Measurements from ENCODE around the gene CHTOP.

CHTOP gene

DNA sequence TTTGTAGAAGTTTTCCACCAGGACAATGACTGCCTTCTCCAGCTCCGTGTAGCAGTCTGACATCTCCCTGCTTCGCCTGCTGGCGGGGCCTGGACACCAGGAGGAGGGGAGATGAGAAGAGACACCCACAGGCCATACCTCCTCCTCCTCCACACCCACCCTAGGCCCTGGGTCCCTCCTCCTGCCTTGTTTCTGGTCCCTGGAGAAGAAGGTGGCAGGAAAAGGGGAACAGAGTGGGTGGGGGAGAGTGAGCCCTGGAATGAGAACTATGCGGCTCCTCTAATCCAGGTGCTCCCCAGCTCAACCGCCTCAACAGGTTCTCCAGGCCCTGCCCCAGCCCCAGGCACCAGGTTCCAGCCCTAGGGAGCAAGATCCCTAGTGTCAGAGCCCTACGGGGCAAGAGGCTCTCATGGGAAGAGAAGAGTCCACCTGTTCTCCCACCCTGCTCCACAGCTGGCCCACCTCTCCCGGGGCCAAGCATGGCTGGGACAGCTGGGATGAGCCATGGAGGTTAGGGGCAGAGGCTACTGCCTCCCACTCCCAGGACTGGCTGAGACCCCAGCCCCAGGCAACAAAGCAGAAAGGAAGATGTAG lies 25.7 kb upstream of the CHTOP start:
- Mint-ChIP-seq H3K4me3 (no peak overlapping the region), H3K27ac (no peak overlapping the region), H3K36me3 (no peaks in the 10 kb centered on the region), H3K4me1 (no peaks in the 10 kb centered on the region), H3K9me3 (no peaks in the 10 kb centered on the region), H3K27me3 (peaks cover 27% of the 10 kb centered on the region)
- no peak for DNase-seq
- CTCF ChIA-PET: interaction anchor here (1.0 to 2.0 kb wide), 2 partner anchors 36 to 98 kb away, joined by 3 to 4 read pairs; no protein-coding TSS in a partner anchor

DNA sequence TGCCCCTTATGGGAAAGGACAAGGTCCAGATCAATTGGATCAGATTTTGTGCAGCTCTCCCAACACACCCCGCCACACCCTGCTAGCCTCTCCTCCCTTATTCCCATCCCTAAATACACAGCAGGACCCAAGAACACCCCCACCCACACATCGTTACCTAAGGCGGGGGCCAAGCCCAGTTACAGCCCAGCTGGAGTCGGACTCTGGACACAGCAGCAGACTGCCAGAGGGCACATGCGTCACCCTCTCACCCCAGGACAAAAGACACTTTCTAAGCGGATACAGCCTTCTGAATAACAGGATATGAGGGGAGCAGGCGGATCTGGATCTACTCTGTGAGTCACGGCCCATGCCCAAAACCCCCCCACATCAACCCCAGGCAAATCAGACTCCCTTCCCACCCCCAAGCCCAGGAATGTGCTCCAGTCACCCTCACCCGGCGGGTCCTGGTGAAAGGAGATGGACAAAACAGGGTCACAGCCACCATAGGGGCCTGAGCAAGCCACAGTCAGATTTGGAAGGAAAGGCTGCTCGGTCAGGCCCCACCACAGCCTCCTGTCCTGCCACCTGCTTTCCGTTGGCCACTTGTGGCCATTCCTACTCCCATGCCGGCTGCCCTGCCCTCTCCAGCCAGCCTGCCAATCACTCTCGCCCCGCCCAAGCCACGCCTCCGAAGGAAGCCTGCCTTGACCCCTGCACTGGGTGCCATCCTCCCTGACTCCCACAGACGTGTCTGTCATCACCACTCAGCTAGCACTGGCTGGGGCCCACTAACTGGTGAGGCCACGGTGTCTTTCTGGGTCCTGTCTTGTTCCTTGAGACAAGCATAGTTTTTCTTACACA lies 24.9 kb upstream of the CHTOP start:
- Mint-ChIP-seq H3K27me3 (peaks cover 30% of the 10 kb centered on the region), H3K9me3 (no peaks in the 10 kb centered on the region), H3K4me1 (no peaks in the 10 kb centered on the region), H3K36me3 (no peaks in the 10 kb centered on the region), H3K4me3 (no peak overlapping the region), H3K27ac (no peak overlapping the region)
- no peak for DNase-seq
- CTCF ChIA-PET: interaction anchor here (1.0 kb wide), 1 partner anchor 37 kb away, joined by 3 read pairs; no protein-coding TSS in a partner anchor

DNA sequence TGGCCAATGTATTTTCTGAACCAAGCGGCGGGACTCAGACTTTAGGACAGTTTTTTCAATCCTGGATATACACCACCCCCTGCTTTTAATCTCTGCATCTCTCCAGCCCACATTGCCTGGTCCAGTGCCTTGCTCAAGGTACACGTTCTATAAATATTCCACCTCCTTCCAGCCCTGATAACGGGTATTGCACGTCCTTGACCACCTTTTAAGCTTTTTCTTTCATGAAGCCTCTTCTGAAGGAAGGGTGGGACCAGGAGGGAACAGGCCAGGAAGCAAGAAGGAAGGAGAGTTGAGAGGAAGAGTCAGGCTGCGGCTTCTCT lies 24.3 kb upstream of the CHTOP start:
- H3K36me3 Mint-ChIP-seq: no peaks in the 10 kb centered on the region
- peaks cover 30% of the 10 kb centered on the region for H3K27me3 Mint-ChIP-seq
- no peaks in the 10 kb centered on the region for H3K9me3 Mint-ChIP-seq
- H3K4me1 Mint-ChIP-seq: no peaks in the 10 kb centered on the region
- no peak overlapping the region for H3K4me3 Mint-ChIP-seq
- DNase-seq: no peak
- CTCF ChIA-PET: no interaction called here
- no peak overlapping the region for H3K27ac Mint-ChIP-seq

DNA sequence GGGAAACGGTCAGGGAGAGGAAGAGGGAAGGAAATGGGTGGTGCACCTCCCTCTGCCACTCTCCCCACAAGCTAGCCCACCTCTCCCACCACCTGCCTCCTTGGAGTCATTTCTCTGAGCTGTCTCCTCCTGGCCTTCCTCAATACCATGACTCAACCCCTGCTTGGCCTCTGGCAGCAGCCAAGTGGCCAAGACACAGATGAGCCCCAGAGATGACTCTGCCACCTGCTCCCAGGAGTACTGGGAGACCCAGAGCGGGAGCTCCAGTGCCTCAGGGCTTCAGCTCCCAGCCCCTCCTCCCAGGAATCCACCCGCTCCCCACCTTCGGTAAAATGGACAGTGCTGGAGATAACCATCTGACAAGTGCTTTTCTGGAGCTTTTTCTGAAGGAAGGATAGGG lies 23.5 kb upstream of the CHTOP start:
- no peak overlapping the region for H3K27ac Mint-ChIP-seq
- H3K27me3 Mint-ChIP-seq: peaks cover 30% of the 10 kb centered on the region
- H3K4me1 Mint-ChIP-seq: no peaks in the 10 kb centered on the region
- DNase-seq: no peak
- CTCF ChIA-PET: interaction anchor here (1.0 kb wide), 1 partner anchor 12 kb away, joined by 3 read pairs; no protein-coding TSS in a partner anchor
- H3K36me3 Mint-ChIP-seq: no peaks in the 10 kb centered on the region
- no peak overlapping the region for H3K4me3 Mint-ChIP-seq
- H3K9me3 Mint-ChIP-seq: no peaks in the 10 kb centered on the region

DNA sequence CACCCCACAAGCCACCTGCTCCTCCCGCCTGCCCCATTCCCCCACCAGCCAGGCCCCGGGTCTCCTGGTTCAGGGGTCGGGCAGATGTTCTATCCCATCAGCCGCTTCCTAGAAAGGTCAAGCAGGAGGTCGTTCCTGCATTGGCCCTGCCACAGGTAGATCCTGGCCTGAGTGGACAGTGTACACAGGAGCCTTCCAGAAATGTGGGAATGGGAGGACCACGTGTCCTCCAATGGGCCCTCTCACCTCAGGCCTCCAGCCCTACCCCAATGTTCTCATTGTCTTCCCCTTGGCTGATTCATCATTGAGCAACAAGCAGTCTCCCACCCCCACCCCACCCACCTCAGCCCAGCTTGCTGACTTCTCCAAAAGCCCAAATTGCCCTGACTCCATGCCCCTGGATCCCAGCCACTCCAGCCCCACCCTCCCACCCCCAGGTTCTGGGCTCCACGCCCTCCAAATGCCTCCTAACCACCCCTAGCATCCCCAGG lies 23.0 kb upstream of the CHTOP start:
- no peak for DNase-seq
- peaks cover 32% of the 10 kb centered on the region for H3K27me3 Mint-ChIP-seq
- no peak overlapping the region for H3K27ac Mint-ChIP-seq
- no peaks in the 10 kb centered on the region for H3K4me1 Mint-ChIP-seq
- H3K9me3 Mint-ChIP-seq: no peaks in the 10 kb centered on the region
- CTCF ChIA-PET: interaction anchor here (1.0 kb wide), 1 partner anchor 11 kb away, joined by 3 read pairs; no protein-coding TSS in a partner anchor
- H3K36me3 Mint-ChIP-seq: no peaks in the 10 kb centered on the region
- H3K4me3 Mint-ChIP-seq: no peak overlapping the region

DNA sequence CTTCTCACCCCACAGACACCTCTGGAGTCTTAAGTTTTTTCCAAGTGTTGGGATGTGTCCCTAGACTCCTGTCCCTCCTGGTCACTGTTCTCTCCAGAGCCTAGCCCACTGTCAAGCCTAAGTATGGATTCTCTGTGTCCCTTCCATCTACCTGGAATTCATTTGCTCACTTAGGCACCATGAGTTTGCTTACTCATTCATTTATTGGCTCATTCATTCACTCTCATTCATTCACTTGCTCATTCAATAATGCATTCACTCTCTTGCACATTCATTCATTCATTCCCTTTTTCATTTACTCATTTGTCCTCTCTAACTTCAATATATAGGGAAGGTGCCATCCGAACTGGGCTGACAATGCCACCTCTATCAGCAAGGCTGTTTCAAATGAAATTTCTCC lies 22.5 kb upstream of the CHTOP start:
- CTCF ChIA-PET: interaction anchor here (0.6 to 1.5 kb wide), 3 partner anchors 11 to 100 kb away, joined by 3 read pairs; partner anchors contain the start of gene S100A13
- no peaks in the 10 kb centered on the region for H3K36me3 Mint-ChIP-seq
- H3K4me3 Mint-ChIP-seq: no peak overlapping the region
- no peak overlapping the region for H3K27ac Mint-ChIP-seq
- no peaks in the 10 kb centered on the region for H3K4me1 Mint-ChIP-seq
- H3K9me3 Mint-ChIP-seq: no peaks in the 10 kb centered on the region
- peaks cover 34% of the 10 kb centered on the region for H3K27me3 Mint-ChIP-seq
- DNase-seq: no peak

DNA sequence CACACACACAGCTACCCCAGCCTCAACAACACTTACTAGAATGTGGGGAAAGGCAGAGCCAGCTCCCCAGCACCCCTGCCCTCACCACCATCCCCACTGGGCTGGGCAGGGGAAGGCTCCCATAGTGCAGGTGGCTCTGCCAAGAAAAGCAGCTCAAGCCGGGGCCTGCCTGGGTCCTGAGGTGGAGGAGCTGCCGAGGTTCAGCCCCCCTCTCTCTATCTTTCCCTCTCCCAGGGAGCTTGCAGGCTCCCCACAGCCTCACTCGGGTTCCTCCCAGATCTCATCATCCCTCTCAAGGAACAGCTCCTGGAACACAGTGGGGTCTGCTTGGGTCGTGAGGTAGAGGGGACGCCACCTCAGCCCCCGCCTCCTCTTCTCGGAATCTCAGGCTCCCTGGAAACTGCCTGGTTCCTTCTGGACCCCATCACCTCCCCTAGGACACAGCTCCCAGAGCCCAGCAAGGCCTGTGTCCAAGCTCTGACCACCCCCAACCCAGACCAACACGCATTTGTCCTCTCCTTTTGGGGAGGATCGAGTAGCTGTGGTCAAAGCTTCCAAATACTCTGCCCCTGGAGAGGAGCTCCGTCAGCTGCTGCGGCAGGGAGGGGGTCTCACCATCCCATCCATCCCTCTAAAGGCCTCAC lies 21.6 kb upstream of the CHTOP start:
- no peak overlapping the region for H3K27ac Mint-ChIP-seq
- no peak overlapping the region for H3K4me3 Mint-ChIP-seq
- CTCF ChIA-PET: interaction anchor here (0.6 to 1.5 kb wide), 2 partner anchors 15 to 101 kb away, joined by 3 read pairs; partner anchors contain the start of gene S100A13
- no peaks in the 10 kb centered on the region for H3K36me3 Mint-ChIP-seq
- H3K9me3 Mint-ChIP-seq: no peaks in the 10 kb centered on the region
- no peaks in the 10 kb centered on the region for H3K4me1 Mint-ChIP-seq
- no peak for DNase-seq
- peaks cover 30% of the 10 kb centered on the region for H3K27me3 Mint-ChIP-seq

DNA sequence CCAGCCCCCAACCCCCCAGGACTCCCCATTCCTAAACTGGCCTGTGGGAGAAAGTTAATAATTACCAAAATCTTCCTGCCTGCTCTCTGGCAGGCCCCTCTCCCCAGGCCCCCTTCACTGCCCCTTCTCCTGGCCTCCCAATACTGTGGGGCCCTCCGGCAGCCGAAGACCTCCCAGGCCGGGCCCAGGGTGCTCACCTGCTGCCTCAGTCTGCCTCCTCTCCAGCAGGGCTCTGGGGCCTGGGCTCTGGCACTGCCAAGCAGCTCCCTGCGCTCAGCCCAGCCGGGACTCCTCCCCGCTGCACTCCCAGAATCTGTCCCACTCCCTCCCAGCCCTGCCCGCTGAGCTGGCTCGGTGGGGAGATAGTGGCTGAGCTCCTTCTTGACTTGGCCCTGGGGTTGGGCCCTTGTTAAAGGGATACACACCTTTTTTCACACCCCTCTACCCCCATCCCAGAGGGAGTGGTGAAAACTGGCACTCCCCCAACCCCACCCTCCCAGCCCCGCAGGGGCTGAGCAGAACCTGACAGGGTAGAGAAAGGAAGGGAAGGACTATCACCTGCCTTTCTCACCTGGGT lies 21.0 kb upstream of the CHTOP start, which contains the start of gene S100A16:
S100A16 (minus strand) TSS at position 383 of the 577 bp plus-strand sequence. CDS start 4,986 bp downstream, outside the sequence.
- peaks cover 30% of the 10 kb centered on the region for H3K27me3 Mint-ChIP-seq
- CTCF ChIA-PET: interaction anchor here (1.5 to 1.9 kb wide), 2 partner anchors 15 to 40 kb away, joined by 3 to 5 read pairs; partner anchors contain the start of gene S100A13
- no peak within 1 kb of the TSS for H3K4me3 Mint-ChIP-seq
- H3K36me3 Mint-ChIP-seq: no peaks in the 10 kb centered on the region
- no peak within 1 kb of the TSS for H3K27ac Mint-ChIP-seq
- DNase-seq: no peak
- no peaks in the 10 kb centered on the region for H3K9me3 Mint-ChIP-seq
- H3K4me1 Mint-ChIP-seq: peaks cover 3% of the 10 kb centered on the region

DNA sequence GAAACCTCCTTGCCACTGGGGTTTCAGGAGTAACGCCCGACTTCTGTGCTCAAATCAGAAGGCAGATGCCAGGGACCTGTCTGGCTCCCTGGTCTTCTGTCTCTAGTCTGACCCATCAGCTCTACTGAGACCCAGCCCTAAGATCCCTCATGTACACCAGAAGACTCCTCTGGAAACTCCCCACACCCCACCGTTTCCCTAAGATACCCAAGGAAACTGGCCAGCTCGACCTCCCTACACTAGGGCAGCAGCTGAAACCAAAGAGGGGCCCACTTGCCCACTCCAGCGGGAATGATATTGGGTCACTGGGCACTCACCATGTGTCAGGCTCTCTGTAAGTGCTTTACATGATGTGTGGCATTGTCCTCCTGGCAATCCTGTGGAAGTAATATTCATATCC lies 20.5 kb upstream of the CHTOP start:
- DNase-seq: no peak
- Mint-ChIP-seq H3K9me3 (no peaks in the 10 kb centered on the region), H3K36me3 (no peaks in the 10 kb centered on the region), H3K4me3 (no peak overlapping the region), H3K4me1 (peaks cover 3% of the 10 kb centered on the region), H3K27ac (no peak overlapping the region), H3K27me3 (peaks cover 30% of the 10 kb centered on the region)
- CTCF ChIA-PET: interaction anchor here (1.9 kb wide), 1 partner anchor 41 kb away, joined by 5 read pairs; no protein-coding TSS in a partner anchor

DNA sequence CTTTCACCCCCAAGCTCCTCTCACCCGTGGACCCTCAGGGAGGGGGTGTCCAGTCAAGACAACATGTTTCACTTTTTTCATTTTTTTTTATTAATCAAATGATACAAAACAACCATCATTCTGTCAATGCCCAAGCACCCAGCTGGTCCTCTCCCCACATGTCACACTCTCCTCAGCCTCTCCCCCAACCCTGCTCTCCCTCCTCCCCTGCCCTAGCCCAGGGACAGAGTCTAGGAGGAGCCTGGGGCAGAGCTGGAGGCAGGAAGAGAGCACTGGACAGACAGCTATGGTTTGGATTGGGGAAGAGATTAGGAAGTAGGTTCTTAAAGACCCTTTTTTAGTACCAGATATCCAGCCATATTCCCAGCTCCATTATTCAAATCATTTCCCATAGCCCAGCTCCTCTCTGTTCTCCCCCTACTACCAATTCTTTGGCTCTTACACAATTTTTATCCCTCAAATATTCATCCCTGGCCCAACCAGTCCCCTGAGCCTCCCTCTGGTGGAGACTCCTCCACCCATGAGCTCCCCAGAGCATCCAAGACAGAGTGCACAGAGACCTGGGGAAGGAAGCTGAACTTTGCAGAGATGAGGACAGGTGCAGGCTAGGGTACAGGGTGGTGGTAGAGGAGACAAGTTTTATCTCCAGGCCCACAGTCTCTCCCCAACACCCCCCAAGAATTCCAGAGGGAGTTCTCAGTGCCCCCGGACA lies 19.5 kb upstream of the CHTOP start:
- H3K4me1 Mint-ChIP-seq: peaks cover 3% of the 10 kb centered on the region
- no peaks in the 10 kb centered on the region for H3K9me3 Mint-ChIP-seq
- CTCF ChIA-PET: interaction anchor here (0.8 to 2.8 kb wide), 5 partner anchors 10 to 102 kb away, joined by 3 to 9 read pairs (median 4); partner anchors contain the start of gene S100A13
- no peak overlapping the region for H3K4me3 Mint-ChIP-seq
- DNase-seq: no peak
- no peaks in the 10 kb centered on the region for H3K36me3 Mint-ChIP-seq
- no peak overlapping the region for H3K27ac Mint-ChIP-seq
- peaks cover 31% of the 10 kb centered on the region for H3K27me3 Mint-ChIP-seq

DNA sequence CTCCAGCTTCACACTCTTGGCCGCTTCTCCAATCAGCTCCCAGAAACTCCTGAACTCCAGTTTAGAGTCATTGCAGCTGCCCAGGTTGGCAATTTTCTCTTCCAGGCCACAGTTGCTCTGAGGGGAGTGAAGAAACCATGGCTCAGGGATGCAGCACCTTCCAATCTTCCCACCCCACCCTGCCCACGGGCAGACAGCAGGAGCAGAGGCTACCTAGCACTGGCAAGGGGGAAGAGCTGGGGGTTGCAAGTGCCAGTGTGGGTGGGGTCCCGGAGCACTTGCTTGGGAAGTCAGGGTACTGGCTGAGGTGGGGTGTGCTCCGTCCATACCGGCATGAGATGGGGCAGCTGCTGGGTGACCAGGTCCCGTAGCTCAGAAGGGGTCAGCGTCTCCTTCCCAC lies 19.0 kb upstream of the CHTOP start:
- Mint-ChIP-seq H3K4me3 (no peak overlapping the region), H3K9me3 (no peaks in the 10 kb centered on the region), H3K27me3 (peaks cover 28% of the 10 kb centered on the region), H3K4me1 (peaks cover 3% of the 10 kb centered on the region), H3K36me3 (no peaks in the 10 kb centered on the region), H3K27ac (no peak overlapping the region)
- CTCF ChIA-PET: interaction anchor here (0.8 to 3.4 kb wide), 6 partner anchors 11 to 104 kb away, joined by 3 to 24 read pairs (median 4); partner anchors contain the start of gene S100A13
- no peak for DNase-seq

DNA sequence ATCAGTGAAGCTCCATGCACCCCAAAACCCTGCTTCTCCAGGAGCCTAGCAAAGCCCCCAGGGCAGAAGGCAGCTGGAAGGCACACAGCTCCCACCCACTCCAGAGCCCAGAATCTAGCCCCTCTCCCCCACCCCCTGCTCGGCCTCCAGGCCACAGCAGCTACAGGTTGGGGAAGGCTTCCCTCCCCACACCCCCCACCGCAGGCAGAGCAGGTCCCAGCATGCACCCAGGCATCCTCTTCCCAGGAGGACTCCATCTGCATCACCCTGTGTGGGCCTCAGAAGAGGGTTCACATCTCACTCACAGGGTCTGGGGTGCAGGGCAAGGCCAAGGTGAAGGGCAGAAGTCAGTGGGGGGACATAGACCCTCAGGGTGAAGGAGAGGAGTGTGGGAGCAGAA lies 18.5 kb upstream of the CHTOP start:
- no peak for DNase-seq
- peaks cover 3% of the 10 kb centered on the region for H3K4me1 Mint-ChIP-seq
- CTCF ChIA-PET: interaction anchor here (1.0 to 3.4 kb wide), 4 partner anchors 12 to 105 kb away, joined by 3 to 24 read pairs (median 6); partner anchors contain the start of gene S100A13
- H3K36me3 Mint-ChIP-seq: no peaks in the 10 kb centered on the region
- H3K27ac Mint-ChIP-seq: no peak overlapping the region
- H3K27me3 Mint-ChIP-seq: peaks cover 23% of the 10 kb centered on the region
- no peaks in the 10 kb centered on the region for H3K9me3 Mint-ChIP-seq
- H3K4me3 Mint-ChIP-seq: no peak overlapping the region
